GM19193 (cell line): ENCODE measurements around the gene LEP.

Experiments used
- POLR2A ChIP-seq: IDR thresholded peaks from 4 replicates; pipeline ENCODE4 v1.6.1; 2011; ENCODE audit not compliant: insufficient read depth, insufficient read length; ENCODE audit errors: extremely low read depth

The LEP gene

GRCh38 chr7:128240696-128241386, at the start of gene LEP:
Gene LEP, plus strand, starts transcription at chr7:128241278. Its CDS starts 10,741 bp downstream, at chr7:128252019.
- TF ChIP-seq POLR2A = no peak

DNA sequence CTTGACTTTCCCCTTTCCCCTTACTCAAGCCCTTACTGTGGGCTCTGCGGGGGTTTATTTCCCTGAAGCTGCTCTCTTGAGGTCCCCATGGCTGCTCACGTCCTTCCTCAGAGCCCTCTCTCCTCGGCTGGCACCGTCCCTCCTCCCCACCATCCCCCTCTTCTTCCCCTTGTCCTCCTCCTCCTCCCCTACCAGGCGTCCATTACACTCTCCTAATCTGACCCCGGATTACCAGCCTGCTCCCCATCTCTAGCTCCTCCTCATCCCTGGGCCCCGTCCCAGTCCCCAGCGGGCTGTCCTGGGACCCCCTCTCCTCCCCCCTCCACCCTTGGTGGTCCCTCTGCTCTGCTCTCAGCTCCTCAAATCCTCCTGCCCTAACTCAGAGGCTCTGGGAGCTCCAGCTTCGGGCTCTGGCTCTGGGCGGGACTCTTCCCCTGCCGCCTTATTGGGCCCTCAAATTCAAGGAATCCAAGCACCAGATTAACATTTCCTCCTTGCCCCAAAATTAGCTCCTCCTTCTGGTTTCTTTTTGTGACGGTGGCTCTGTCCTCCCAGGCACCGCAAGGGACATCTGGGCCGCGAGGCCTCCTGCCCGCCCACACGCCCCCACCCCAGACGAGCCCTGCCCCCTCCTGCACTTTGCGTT, 48.5 kb upstream of the LEP start:
- no peak for TF ChIP-seq POLR2A

DNA sequence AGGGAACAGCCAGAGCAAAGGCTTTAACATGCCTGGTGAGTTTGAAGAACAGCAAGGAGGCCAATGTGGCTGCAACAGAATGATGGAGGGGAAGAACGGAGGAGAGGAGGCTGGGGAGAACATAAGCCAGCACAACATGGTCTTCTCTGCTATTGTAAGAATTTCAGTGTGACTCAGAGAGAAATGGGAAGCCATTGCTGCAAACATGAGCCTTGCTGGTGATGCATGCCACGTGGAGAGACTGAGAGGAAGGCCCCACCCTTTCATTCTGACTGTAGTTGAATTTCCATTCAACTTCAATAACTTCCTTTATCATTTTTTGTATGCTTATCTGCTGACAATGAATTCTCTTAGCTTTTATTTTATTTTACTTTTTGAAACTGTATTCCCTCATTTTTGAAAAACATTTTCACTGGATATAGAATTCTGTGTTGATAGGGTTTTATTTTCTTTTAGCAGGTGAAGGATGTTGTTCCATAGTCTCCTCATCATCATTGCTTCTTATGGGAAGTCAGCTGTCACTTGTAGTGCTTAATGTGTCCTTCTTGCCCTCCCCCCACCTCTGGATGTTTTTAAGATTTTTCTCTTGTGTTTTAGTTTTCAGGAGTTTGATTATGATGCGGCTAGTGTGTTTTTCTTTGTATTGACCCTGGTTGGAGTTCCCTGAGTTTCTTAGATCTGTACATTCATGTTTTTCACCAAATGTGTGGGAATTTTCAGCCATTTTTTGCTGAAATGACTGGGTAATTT, 46.4 kb upstream of the LEP start:
- TF ChIP-seq POLR2A = no peak

DNA sequence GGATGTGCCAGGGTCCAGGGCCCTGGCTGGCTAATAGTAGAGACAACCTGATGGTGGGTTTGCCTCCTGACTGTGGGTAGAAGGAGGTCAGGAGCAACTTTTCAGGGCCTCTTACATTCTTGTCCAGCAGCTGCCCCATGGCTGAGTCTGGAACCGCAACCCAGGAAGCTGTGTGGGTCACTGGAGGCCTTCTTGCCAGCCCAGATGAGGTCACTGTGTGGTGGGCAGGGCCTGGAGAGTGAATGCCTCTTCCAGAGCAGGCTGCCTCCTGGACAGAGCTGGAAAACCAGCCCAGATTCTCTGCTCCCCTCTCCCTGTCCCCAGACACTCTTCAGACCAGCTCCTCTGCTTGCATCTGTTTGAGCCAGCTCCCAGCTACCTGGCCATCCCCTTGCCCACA, 43.5 kb upstream of the LEP start:
- TF ChIP-seq POLR2A = no peak

DNA sequence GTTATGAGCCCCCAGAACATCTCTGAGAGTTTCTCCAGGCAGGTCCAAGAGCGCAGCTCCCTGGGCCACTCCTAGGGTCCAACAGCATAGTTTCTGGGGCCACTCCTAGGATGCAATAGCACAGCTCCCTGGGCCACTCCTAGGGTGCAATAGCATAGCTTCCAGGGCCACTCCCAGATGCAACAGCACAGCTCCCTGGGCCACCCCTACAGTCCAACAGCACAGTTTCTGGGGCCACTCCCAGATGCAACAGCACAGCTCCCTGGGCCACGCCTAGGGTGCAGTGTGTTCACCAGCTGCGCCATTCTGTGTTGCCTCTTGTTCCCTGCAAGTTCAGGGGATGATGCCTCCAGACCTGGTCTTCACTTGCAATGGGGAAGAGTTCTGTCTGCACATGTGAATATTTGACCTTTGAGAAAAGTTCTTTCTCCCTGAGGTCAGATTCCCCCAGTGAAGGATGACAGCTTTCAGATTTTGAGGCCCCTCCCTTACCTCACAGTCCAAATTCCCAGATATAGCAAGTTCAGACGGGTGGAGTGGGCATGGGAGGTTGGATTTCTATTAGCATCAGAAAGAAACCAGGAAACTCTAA, 43.0 kb upstream of the LEP start:
- no peak for TF ChIP-seq POLR2A

GRCh38 chr7:128200376-128200775, 40.7 kb upstream of the LEP start:
- TF ChIP-seq POLR2A = no peak

DNA sequence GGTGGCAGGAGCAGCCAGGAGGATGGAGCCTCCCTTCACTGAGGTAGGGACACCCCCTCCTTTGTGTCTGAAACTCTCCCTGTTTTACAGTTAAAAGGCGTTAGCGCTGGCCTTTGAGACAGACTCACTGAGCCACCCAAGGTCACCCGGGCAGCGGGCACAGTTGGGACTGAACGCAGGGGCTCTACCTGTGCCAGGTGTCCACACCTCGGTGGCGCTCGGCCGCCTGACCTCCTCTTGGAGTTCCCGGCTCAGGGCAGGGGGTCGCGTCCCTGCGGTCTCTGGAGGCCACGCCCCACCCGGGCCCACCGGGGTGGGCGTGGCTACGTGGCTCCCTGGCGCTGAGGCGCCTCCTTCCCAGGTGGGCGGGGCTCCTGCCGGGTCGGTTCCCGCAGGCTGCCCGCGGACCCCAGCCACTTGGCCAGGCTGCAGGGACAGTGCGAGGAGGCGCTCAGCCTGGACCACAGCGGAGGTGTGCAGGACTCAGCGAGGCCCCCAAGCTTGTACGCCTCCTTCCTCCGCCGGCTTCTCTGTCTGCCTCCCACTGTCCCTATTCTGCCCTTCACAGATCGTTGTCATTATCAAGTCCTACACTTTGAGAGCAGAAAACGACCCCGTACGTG, 39.9 kb upstream of the LEP start:
- no peak for TF ChIP-seq POLR2A

GRCh38 chr7:128201690-128202085, 39.4 kb upstream of the LEP start:
- no peak for TF ChIP-seq POLR2A

DNA sequence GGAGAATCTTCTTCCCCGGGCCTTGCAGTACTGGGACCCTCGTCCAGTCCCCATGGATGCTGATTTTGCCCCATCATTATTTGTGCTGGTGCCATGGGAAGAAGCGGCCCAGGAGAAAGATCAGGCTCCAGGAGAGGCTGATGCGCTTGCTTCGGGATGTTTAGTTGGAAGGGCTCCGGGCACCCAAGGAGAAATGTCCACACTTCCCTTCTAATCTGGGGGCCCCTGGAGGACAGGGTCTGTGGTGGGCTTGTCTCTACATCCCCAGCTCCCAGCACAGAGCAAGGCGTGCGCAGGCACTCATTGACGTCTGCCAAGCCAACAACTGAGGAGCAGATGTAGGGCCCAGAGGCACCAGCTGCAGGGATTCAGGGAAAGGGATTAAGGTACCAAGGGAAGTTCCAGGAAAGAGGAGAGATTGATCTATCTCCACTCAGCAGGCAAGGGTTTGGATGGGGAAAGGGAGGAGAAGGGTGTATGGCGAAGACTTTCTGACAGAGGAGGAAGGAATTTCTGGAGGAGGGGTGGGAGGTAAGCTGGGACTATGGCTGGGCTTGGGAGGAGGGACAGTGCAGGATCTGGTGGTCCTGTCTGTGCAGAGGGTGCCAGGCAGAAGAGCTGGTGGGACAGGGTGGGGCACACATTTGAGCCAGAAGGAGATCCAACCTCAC, 38.7 kb upstream of the LEP start:
- TF ChIP-seq POLR2A = no peak

GRCh38 chr7:128203047-128203491, 38.0 kb upstream of the LEP start:
- TF ChIP-seq POLR2A = no peak

GRCh38 chr7:128203710-128204214, 37.3 kb upstream of the LEP start:
- no peak for TF ChIP-seq POLR2A

DNA sequence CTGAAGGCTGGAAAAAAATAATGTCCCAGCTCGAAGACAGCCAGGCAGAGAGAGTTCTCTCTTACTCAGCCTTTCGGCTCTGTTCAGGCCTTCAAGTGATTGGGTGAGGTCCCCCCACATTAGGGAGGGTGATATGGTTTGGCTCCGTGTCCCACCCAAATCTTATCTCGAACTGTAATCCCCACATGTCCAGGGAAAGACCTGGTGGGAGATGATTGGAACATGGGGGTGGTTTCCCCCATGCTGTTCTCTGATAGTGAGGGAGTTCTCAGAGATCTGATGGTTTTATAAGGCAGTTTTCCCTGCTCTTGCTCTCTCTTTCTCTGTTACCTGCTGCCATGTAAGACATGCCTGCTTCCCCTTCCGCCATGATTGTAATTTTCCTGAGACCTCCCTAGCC, 36.6 kb upstream of the LEP start:
- no peak for TF ChIP-seq POLR2A

GRCh38 chr7:128205068-128205467, 36.0 kb upstream of the LEP start:
- TF ChIP-seq POLR2A = no peak
